Measurements from ENCODE around the gene KCNH8.

Gene KCNH8

DNA sequence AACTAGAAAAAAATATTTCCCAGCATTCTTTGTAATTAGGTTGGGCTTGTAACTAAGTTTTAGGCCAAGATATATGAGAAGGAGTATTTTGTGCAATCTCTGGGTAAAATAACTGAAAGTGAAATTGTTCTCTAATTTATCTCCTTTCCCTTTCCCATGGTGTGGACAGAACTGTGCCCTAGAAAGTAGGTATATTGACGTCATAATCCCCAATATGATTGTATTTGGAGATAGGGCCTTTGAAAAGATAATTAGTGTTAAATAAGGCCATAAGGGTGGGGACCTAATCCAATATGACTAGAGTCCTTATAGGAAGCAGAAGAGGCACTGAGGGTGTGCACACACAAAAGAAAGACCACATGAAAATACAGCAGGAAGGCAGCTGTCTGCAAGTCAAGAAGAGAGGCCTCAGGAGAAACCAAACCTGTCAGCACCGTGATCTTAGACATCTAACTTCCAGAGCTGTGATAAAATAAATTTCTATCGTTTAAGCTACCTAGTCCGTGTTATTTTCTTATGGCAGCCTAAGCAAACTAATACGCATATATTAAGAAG lies 106.6 kb downstream of the KCNH8 start:
- H3K4me2 ChIP-seq (ENCODE audit: low read length), result no peak overlapping the region
- no peaks in the 10 kb centered on the region for H3K79me2 ChIP-seq (ENCODE audit: control insufficient read depth, insufficient read depth, low read length)
- H3K27ac ChIP-seq (ENCODE audit: low read depth, low read length), result no peak overlapping the region
- no peaks in the 10 kb centered on the region for H3K4me1 ChIP-seq (ENCODE audit: control insufficient read depth, low read depth, low read length)
- no CpG with 5 or more reads among the region's 5 CpGs for WGBS (ENCODE audit: extremely low coverage, insufficient coverage, low lambda C conversion rate)
- no peak overlapping the region for H2BK120ac ChIP-seq (ENCODE audit: low read depth, low read length)
- H3K4me3 ChIP-seq (ENCODE audit: low read length), result no peak overlapping the region
- no peak overlapping the region for H3K56ac ChIP-seq (ENCODE audit: low read length)
- H3K79me1 ChIP-seq (ENCODE audit: low read length), result no peaks in the 10 kb centered on the region
- no peak overlapping the region for H3K18ac ChIP-seq (ENCODE audit: low read length)
- no peak for DNase-seq
- H3K9ac ChIP-seq (ENCODE audit: low read length), result no peak overlapping the region
- H3K27me3 ChIP-seq (ENCODE audit: insufficient read depth, low read length, poor library complexity), result no peaks in the 10 kb centered on the region
- H2AK5ac ChIP-seq (ENCODE audit: low read length), result no peak overlapping the region
- H2BK15ac ChIP-seq (replicated peaks; ENCODE audit: low read depth), result no peak overlapping the region
- no peaks in the 10 kb centered on the region for H3K36me3 ChIP-seq (ENCODE audit: control insufficient read depth, insufficient read depth, low read length)
- H3K23ac ChIP-seq (ENCODE audit: low read length), result no peak overlapping the region
- H3K4ac ChIP-seq (ENCODE audit: low read depth, low read length), result no peak overlapping the region
- no peak overlapping the region for H4K8ac ChIP-seq (ENCODE audit: low read depth, low read length)
- no peak overlapping the region for H2BK5ac ChIP-seq (ENCODE audit: low read length)
- H4K5ac ChIP-seq (ENCODE audit: low read length), result no peak overlapping the region

GRCh38 chr3:19256313-19256712 lies 108.0 kb downstream of the KCNH8 start:
- H3K36me3 ChIP-seq (ENCODE audit: control insufficient read depth, insufficient read depth, low read length), result no peaks in the 10 kb centered on the region
- no peak overlapping the region for H3K27ac ChIP-seq (ENCODE audit: low read depth, low read length)
- no peak overlapping the region for H2BK15ac ChIP-seq (replicated peaks; ENCODE audit: low read depth)
- H3K4me1 ChIP-seq (ENCODE audit: control insufficient read depth, low read depth, low read length), result no peaks in the 10 kb centered on the region
- H2AK5ac ChIP-seq (ENCODE audit: low read length), result no peak overlapping the region
- no peak overlapping the region for H4K5ac ChIP-seq (ENCODE audit: low read length)
- H2BK5ac ChIP-seq (ENCODE audit: low read length), result no peak overlapping the region
- H3K79me2 ChIP-seq (ENCODE audit: control insufficient read depth, insufficient read depth, low read length), result no peaks in the 10 kb centered on the region
- no peaks in the 10 kb centered on the region for H3K79me1 ChIP-seq (ENCODE audit: low read length)
- H3K23ac ChIP-seq (ENCODE audit: low read length), result no peak overlapping the region
- H3K27me3 ChIP-seq (ENCODE audit: insufficient read depth, low read length, poor library complexity), result no peaks in the 10 kb centered on the region
- no peak overlapping the region for H3K4me3 ChIP-seq (ENCODE audit: low read length)
- H4K8ac ChIP-seq (ENCODE audit: low read depth, low read length), result no peak overlapping the region
- no CpG with 5 or more reads among the region's 5 CpGs for WGBS (ENCODE audit: extremely low coverage, insufficient coverage, low lambda C conversion rate)
- no peak overlapping the region for H3K4me2 ChIP-seq (ENCODE audit: low read length)
- no peak overlapping the region for H3K18ac ChIP-seq (ENCODE audit: low read length)
- H3K4ac ChIP-seq (ENCODE audit: low read depth, low read length), result no peak overlapping the region
- H2BK120ac ChIP-seq (ENCODE audit: low read depth, low read length), result no peak overlapping the region
- DNase-seq, result peak; percentile 51
- H3K56ac ChIP-seq (ENCODE audit: low read length), result no peak overlapping the region
- no peak overlapping the region for H3K9ac ChIP-seq (ENCODE audit: low read length)

- no peak overlapping the region for H2BK15ac ChIP-seq (replicated peaks; ENCODE audit: low read depth)
- no peak overlapping the region for H4K5ac ChIP-seq (ENCODE audit: low read length)
- no peaks in the 10 kb centered on the region for H3K36me3 ChIP-seq (ENCODE audit: control insufficient read depth, insufficient read depth, low read length)
- no peak overlapping the region for H4K8ac ChIP-seq (ENCODE audit: low read depth, low read length)
- no peak overlapping the region for H3K4me2 ChIP-seq (ENCODE audit: low read length)
- no peak overlapping the region for H3K23ac ChIP-seq (ENCODE audit: low read length)
- no peaks in the 10 kb centered on the region for H3K27me3 ChIP-seq (ENCODE audit: insufficient read depth, low read length, poor library complexity)
- H2BK120ac ChIP-seq (ENCODE audit: low read depth, low read length), result no peak overlapping the region
- no peak overlapping the region for H2BK5ac ChIP-seq (ENCODE audit: low read length)
- no peak overlapping the region for H3K4ac ChIP-seq (ENCODE audit: low read depth, low read length)
- no peak overlapping the region for H3K4me3 ChIP-seq (ENCODE audit: low read length)
- H3K18ac ChIP-seq (ENCODE audit: low read length), result no peak overlapping the region
- no peak for DNase-seq
- no peaks in the 10 kb centered on the region for H3K4me1 ChIP-seq (ENCODE audit: control insufficient read depth, low read depth, low read length)
- no peak overlapping the region for H3K9ac ChIP-seq (ENCODE audit: low read length)
- no peaks in the 10 kb centered on the region for H3K79me1 ChIP-seq (ENCODE audit: low read length)
- no CpG with 5 or more reads among the region's 3 CpGs for WGBS (ENCODE audit: extremely low coverage, insufficient coverage, low lambda C conversion rate)
- no peak overlapping the region for H2AK5ac ChIP-seq (ENCODE audit: low read length)
- no peak overlapping the region for H3K56ac ChIP-seq (ENCODE audit: low read length)
- H3K79me2 ChIP-seq (ENCODE audit: control insufficient read depth, insufficient read depth, low read length), result no peaks in the 10 kb centered on the region
- H3K27ac ChIP-seq (ENCODE audit: low read depth, low read length), result no peak overlapping the region
Observed at GRCh38 chr3:19263606-19264005, 115.3 kb downstream of the KCNH8 start.

GRCh38 chr3:19264424-19264823 lies 116.1 kb downstream of the KCNH8 start:
- Histone ChIP-seq H2BK5ac (ENCODE audit: low read length) (no peak overlapping the region), H3K79me2 (ENCODE audit: control insufficient read depth, insufficient read depth, low read length) (no peaks in the 10 kb centered on the region), H2AK5ac (ENCODE audit: low read length) (no peak overlapping the region), H3K4ac (ENCODE audit: low read depth, low read length) (no peak overlapping the region), H4K5ac (ENCODE audit: low read length) (no peak overlapping the region), H4K8ac (ENCODE audit: low read depth, low read length) (no peak overlapping the region), H3K79me1 (ENCODE audit: low read length) (no peaks in the 10 kb centered on the region), H3K27me3 (ENCODE audit: insufficient read depth, low read length, poor library complexity) (no peaks in the 10 kb centered on the region), H3K4me2 (ENCODE audit: low read length) (no peak overlapping the region), H2BK15ac (replicated peaks; ENCODE audit: low read depth) (no peak overlapping the region), H3K9ac (ENCODE audit: low read length) (no peak overlapping the region), H3K27ac (ENCODE audit: low read depth, low read length) (no peak overlapping the region), H2BK120ac (ENCODE audit: low read depth, low read length) (no peak overlapping the region), H3K23ac (ENCODE audit: low read length) (no peak overlapping the region), H3K18ac (ENCODE audit: low read length) (no peak overlapping the region), H3K4me1 (ENCODE audit: control insufficient read depth, low read depth, low read length) (no peaks in the 10 kb centered on the region), H3K4me3 (ENCODE audit: low read length) (no peak overlapping the region), H3K56ac (ENCODE audit: low read length) (no peak overlapping the region), H3K36me3 (ENCODE audit: control insufficient read depth, insufficient read depth, low read length) (no peaks in the 10 kb centered on the region)
- no CpG with 5 or more reads among the region's 6 CpGs for WGBS (ENCODE audit: extremely low coverage, insufficient coverage, low lambda C conversion rate)
- DNase-seq, result no peak

DNA sequence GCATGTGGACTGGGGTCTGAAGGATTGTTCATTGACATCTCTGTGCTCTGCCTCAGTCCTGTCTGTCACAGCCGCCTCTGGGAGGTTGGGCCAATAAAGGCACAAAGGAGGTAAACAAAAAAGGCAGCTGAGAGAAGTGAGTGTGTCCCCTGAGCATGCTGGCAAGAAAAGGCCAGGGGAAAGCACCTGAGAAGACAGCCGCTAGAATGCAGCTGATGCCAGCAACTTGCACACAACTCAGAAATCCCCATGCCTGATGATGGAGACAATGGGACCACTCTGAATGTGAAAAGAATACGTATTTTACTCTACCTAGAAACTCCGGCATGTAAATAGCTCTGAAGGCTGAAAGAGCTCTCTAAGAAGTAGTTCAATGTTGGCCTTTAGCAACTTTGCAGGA lies 118.7 kb downstream of the KCNH8 start:
- Histone ChIP-seq H4K5ac (ENCODE audit: low read length) (no peak overlapping the region), H3K79me1 (ENCODE audit: low read length) (no peaks in the 10 kb centered on the region), H3K79me2 (ENCODE audit: control insufficient read depth, insufficient read depth, low read length) (no peaks in the 10 kb centered on the region), H2AK5ac (ENCODE audit: low read length) (no peak overlapping the region), H2BK120ac (ENCODE audit: low read depth, low read length) (no peak overlapping the region), H3K4ac (ENCODE audit: low read depth, low read length) (no peak overlapping the region), H3K23ac (ENCODE audit: low read length) (no peak overlapping the region), H3K4me1 (ENCODE audit: control insufficient read depth, low read depth, low read length) (no peaks in the 10 kb centered on the region), H3K18ac (ENCODE audit: low read length) (no peak overlapping the region), H3K4me3 (ENCODE audit: low read length) (no peak overlapping the region), H3K36me3 (ENCODE audit: control insufficient read depth, insufficient read depth, low read length) (no peaks in the 10 kb centered on the region), H3K27me3 (ENCODE audit: insufficient read depth, low read length, poor library complexity) (no peaks in the 10 kb centered on the region), H3K4me2 (ENCODE audit: low read length) (no peak overlapping the region), H3K27ac (ENCODE audit: low read depth, low read length) (no peak overlapping the region), H4K8ac (ENCODE audit: low read depth, low read length) (no peak overlapping the region), H2BK5ac (ENCODE audit: low read length) (no peak overlapping the region), H3K9ac (ENCODE audit: low read length) (no peak overlapping the region), H3K56ac (ENCODE audit: low read length) (no peak overlapping the region), H2BK15ac (replicated peaks; ENCODE audit: low read depth) (no peak overlapping the region)
- no peak for DNase-seq
- no CpG with 5 or more reads among the region's 4 CpGs for WGBS (ENCODE audit: extremely low coverage, insufficient coverage, low lambda C conversion rate)

DNA sequence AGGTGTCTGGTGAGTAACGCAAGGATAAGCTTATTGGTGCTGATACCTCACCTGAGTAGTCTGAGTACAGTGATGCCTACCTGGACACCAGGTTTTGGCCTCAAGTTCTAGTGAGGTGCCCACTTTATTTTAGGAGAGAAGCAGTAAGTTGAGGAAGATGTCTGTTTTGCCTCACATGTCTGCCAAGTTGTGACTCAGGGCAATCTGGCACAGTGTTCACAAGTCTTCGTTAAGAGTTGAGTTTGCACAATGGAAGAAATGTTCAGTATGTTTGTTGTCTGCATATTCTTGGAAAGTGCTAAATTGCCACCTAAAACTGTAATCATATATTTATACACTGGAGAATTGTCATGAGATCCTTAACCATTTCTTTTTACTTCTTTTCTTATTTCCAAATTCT lies 122.2 kb downstream of the KCNH8 start:
- Histone ChIP-seq H3K79me2 (ENCODE audit: control insufficient read depth, insufficient read depth, low read length) (no peaks in the 10 kb centered on the region), H3K18ac (ENCODE audit: low read length) (no peak overlapping the region), H2BK120ac (ENCODE audit: low read depth, low read length) (no peak overlapping the region), H2AK5ac (ENCODE audit: low read length) (no peak overlapping the region), H3K4me2 (ENCODE audit: low read length) (no peak overlapping the region), H3K4me3 (ENCODE audit: low read length) (no peak overlapping the region), H3K56ac (ENCODE audit: low read length) (no peak overlapping the region), H3K9ac (ENCODE audit: low read length) (no peak overlapping the region), H3K23ac (ENCODE audit: low read length) (no peak overlapping the region), H3K27me3 (ENCODE audit: insufficient read depth, low read length, poor library complexity) (no peaks in the 10 kb centered on the region), H3K4me1 (ENCODE audit: control insufficient read depth, low read depth, low read length) (no peaks in the 10 kb centered on the region), H2BK5ac (ENCODE audit: low read length) (no peak overlapping the region), H3K79me1 (ENCODE audit: low read length) (no peaks in the 10 kb centered on the region), H2BK15ac (replicated peaks; ENCODE audit: low read depth) (no peak overlapping the region), H4K5ac (ENCODE audit: low read length) (no peak overlapping the region), H3K36me3 (ENCODE audit: control insufficient read depth, insufficient read depth, low read length) (no peaks in the 10 kb centered on the region), H3K27ac (ENCODE audit: low read depth, low read length) (no peak overlapping the region), H3K4ac (ENCODE audit: low read depth, low read length) (no peak overlapping the region), H4K8ac (ENCODE audit: low read depth, low read length) (no peak overlapping the region)
- WGBS (ENCODE audit: extremely low coverage, insufficient coverage, low lambda C conversion rate), result no CpG with 5 or more reads among the region's 2 CpGs
- no peak for DNase-seq
